ENCODE data around the gene SPACA4.

The SPACA4 gene

DNA sequence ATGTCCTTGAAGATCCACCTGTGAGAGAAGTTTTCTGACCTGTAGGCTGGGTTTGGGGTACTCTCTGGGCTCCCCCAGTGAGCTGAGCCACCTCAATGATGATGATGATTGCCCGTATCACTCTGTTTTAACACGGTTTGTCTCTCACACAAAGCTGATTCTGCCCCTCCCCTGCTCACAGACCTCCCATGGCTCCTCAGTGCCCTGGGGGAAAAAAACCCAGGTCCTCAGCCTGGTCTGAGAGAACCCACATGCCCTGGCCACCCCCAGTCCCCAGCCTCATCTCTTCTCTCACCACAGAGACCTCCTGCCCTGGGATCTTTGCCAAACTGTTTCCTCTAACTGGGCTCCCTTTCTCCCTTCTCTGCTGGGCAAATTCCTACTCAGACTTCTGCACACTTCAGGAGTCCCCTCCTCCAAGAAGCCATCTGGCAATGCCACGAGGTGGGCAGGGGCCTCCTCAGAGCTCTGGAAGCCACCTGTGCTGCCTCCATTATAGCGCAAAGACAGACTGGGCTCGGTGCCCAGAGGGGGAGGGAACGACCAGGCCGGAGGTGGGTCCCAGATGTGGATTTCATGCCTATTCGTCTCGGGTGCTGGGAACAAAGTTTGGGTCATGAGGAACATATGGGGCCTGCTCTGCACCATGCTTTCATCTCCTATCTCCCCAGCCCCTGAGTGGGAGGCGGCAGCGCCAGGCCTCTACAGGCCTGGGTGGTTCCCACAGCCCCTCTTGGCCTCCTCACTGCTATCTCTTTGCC, 47.9 kb downstream of the SPACA4 start:
- no peak for DNase-seq

DNA sequence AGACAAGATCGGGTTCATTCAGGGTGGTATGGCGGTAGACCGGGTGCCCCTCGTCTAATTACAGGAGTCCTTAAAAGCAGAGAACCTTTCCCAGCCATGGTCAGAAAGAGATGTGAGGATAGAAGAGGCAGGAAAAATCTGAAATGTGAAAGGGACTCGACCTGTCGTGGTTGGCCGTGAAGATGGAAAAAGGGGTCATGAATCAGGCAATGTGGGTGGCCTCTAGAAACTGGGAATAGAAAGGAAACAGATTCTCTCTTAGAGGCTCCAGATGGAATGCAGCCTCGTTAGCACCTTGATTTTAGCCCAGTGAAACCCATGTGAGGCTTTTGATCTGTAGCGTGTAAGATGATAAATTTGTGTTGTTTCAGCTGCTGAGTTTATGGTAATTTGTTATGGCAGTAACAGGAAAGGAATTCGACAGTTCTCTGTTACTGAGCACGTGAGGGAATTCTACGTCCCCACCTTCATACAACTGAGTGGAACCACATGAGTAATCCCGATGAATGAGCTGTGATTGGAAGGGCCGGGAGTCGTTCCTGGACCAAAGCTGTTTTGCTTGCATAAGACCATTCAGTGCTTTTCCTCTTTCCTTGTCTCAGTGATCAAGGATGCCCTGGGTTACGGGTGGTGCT, 50.4 kb downstream of the SPACA4 start:
- DNase-seq, result no peak

Data from suppressor macrophage treated with lipopolysaccharide for 1 hour (primary cell).